Tibial nerve (tissue), 4 donors: ENCODE measurements around the gene CDC42BPB. TPM values are rescaled to one million over a fixed set of nuclear protein-coding genes. Genes with fewer than 3 reads are reported as not detected.

Source experiments
- DNase-seq, 2 donors: peaks; one replicate each; pipeline ENCODE4 v3.0.0-alpha.2; 2019; ENCODE audit warnings: low spot score in 2 of 2
- H3K27ac ChIP-seq, 4 donors: fragments of 200-600 bp; sonication (generic) in 3 of 4; one replicate each; pipeline ENCODE4 v1.5.1; 2017 to 2019; ENCODE audit warnings: mild to moderate bottlenecking in 1 of 4
- H3K27me3 ChIP-seq, 2 donors: fragments of 200-600 bp; sonication (generic) in 1 of 2; one replicate each; pipeline versions ENCODE4 v1.5.1 to v1.6.0; 2017 to 2019
- H3K36me3 ChIP-seq, 3 donors: fragments of 200-600 bp; sonication (generic); one replicate each; pipeline ENCODE4 v1.5.1; 2018 to 2019
- H3K4me1 ChIP-seq, 4 donors: fragments of 200-600 bp; sonication (generic) in 3 of 4; one replicate each; pipeline ENCODE4 v1.5.1; 2017 to 2019
- H3K4me3 ChIP-seq, 4 donors: fragments of 200-600 bp; sonication (generic) in 3 of 4; one replicate each; pipeline ENCODE4 v1.5.1; 2017 to 2019; ENCODE audit warnings: mild to moderate bottlenecking in 1 of 4, moderate library complexity in 1 of 4
- H3K9me3 ChIP-seq, 4 donors: fragments of 200-600 bp; sonication (generic) in 3 of 4; one replicate each; pipeline ENCODE4 v1.5.1; 2017 to 2019
- EP300 ChIP-seq, 2 donors: sonication (generic); formaldehyde crosslinking; IDR thresholded peaks; one replicate each; pipeline ENCODE4 v1.6.1; 2017; ENCODE audit warnings: antibody characterized with exemption in 2 of 2, mild to moderate bottlenecking in 1 of 2
- POLR2A ChIP-seq, 2 donors: fragments of 450-650 bp; IDR thresholded peaks; one replicate each; pipeline ENCODE4 v1.6.1; 2017; ENCODE audit warnings: antibody characterized with exemption in 2 of 2, mild to moderate bottlenecking in 2 of 2, moderate library complexity in 2 of 2
- WGBS, 2 donors: methylation state at CpG; one replicate each; pipeline ENCODE4 v1.1.5; 2018; 5-methylcytosine and 5-hydroxymethylcytosine counted together
- total RNA-seq, 4 donors: library from RNA; depleted of rRNA; stranded (reverse); fragments of >200 nt; gene quantifications; one replicate each; pipeline ENCODE4 v1.1.0, GENCODE V29; 2016
- TF ChIP-seq, protein P1 (sequence below), 5 experiments: fragments of 200-600 bp in 3 of 5; fragments of 450-650 bp in 2 of 5; sonication (generic) in 3 of 5; IDR thresholded peaks; one replicate each; pipeline ENCODE4 v1.5.1; 2016 to 2019; ENCODE audit warnings: antibody characterized with exemption in 5 of 5, mild to moderate bottlenecking in 3 of 5, moderate library complexity in 2 of 5

Gene CDC42BPB
- total RNA-seq, 4 donors from 2014 or later = 115 to 172 (median 134) TPM

DNA sequence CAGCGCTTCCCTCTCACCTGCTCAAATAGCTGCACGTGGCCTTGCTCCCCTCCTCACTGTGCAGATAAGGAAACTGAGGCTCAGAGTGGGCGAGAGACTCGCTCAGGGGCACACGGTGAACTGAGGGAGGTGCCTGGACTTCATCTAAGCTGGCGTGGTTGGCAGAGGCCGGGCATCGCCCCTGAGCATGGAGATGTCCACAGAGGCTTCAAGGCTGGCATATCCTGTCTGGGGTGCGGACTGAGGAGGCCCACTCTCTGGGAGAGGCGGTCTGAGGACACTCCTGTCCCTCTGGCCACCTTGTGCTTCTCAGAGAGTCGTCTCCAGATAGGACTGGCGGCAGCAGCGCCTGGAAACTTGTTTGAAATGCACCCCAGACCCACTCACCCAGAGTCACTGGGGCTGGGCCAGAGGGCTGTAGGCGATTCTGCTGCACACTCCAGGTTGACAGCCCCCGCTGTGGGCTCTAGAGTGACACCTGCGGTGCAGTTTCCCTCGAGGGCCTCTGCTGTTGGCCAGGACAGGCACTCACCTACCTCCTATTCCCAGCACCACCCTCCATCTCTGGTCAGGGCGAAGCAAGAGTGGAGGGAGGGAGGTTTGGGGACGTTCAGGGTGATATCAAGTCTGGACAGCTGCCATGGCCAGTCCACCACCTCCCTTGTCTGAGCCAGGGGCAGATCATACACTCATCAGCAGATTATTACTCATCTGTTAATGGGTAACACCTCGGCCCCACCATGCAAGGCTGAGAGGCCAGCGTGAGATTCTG is 15.4 kb upstream of the CDC42BPB start:
- TF ChIP-seq, protein P1, sequence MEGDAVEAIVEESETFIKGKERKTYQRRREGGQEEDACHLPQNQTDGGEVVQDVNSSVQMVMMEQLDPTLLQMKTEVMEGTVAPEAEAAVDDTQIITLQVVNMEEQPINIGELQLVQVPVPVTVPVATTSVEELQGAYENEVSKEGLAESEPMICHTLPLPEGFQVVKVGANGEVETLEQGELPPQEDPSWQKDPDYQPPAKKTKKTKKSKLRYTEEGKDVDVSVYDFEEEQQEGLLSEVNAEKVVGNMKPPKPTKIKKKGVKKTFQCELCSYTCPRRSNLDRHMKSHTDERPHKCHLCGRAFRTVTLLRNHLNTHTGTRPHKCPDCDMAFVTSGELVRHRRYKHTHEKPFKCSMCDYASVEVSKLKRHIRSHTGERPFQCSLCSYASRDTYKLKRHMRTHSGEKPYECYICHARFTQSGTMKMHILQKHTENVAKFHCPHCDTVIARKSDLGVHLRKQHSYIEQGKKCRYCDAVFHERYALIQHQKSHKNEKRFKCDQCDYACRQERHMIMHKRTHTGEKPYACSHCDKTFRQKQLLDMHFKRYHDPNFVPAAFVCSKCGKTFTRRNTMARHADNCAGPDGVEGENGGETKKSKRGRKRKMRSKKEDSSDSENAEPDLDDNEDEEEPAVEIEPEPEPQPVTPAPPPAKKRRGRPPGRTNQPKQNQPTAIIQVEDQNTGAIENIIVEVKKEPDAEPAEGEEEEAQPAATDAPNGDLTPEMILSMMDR (IDR thresholded peaks at IDR 0.05) = no peak
- TF ChIP-seq EP300 (IDR thresholded peaks at IDR 0.05) (no peak), POLR2A (IDR thresholded peaks at IDR 0.05) (no peak)
- Histone ChIP-seq H3K27ac (no peak overlapping the region), H3K27me3 (no peaks in the 10 kb centered on the region), H3K36me3 (no peaks in the 10 kb centered on the region), H3K4me1 (peaks cover 0 to 57% (median 23%) of the 10 kb centered on the region in 4 donors), H3K4me3 (no peak overlapping the region), H3K9me3 (no peaks in the 10 kb centered on the region)
- 76 to 79% methylated on average over 19 to 21 of the region's 21 CpGs for WGBS, 2 donors
- no peak for DNase-seq

DNA sequence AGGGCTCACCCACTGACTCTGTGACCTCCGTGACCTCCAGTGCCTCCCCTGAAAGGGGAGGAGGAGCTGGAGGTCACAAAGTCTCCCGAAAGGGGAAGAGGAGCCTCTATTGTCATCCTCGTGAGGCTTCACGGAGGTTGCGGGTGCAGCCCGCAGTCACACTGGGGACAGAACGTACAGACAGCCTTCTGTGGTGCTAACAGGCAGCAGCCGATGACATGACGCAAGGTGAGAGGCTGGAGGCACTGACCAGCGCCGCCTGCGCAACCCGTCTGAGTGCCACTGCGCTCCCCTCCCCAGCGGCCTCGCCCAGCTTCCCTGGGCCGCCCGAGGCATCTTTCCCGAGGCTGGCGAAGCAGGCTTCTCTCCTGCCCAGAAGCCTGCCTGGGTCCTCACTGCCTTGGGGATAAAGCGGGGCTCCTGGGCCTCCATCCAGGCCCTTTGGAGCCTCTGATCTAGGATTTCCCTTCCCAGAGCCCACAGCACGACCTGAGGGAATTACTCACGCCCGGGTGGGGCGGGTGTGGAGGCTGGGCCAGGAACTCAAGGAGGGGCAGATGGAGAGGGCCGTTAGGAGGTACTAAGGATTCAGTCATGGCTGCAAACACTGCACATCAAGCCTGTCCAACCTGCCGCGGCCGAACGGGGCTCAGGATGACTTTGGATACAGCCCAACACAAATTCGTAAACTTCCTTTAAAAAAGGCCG is 14.3 kb upstream of the CDC42BPB start:
- H3K36me3 ChIP-seq = no peaks in the 10 kb centered on the region
- no peaks in the 10 kb centered on the region for H3K27me3 ChIP-seq
- DNase-seq = no peak
- H3K27ac ChIP-seq = peak overlapping the region in 1 of 4 donors; percentile 54
- H3K4me1 ChIP-seq = peaks cover 0 to 68% (median 23%) of the 10 kb centered on the region in 4 donors
- no peak for TF ChIP-seq EP300 (IDR thresholded peaks at IDR 0.05)
- TF ChIP-seq, protein P1 (IDR thresholded peaks at IDR 0.05) = no peak
- TF ChIP-seq POLR2A (IDR thresholded peaks at IDR 0.05) = no peak
- no peaks in the 10 kb centered on the region for H3K9me3 ChIP-seq
- WGBS, 2 donors = 63 to 73% methylated on average over 25 to 30 of the region's 32 CpGs
- no peak overlapping the region for H3K4me3 ChIP-seq

DNA sequence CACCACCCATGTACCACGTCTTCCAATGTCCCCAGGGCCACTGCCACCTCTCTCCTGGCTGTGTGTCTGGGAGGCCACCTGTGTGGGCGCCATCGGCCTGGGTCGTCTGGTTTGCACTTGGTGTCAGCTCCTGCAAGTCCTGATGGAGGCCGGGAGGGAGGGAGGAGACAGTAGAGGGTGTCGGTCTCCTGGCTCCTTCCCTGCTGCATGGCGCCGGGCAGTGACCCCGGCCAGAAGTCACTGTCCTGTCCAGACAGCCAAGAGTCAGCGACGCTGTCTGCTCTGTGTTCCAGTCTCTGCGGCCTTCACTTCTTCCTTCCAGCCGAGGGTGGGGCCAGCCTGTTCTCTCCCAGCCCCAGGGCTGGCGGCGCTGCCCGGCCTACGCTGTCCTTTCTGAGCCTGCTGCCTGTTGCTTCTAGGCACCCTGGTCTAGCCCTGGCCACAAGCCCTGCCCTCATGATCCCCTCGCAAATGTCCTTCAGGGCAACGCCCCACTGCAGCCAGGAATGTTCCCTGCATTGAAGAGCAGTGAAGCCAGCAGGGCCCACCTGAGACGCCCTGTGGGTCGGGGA is 13.7 kb upstream of the CDC42BPB start:
- Histone ChIP-seq H3K27ac (peak overlapping the region in 1 of 4 donors; percentile 54), H3K27me3 (no peaks in the 10 kb centered on the region), H3K36me3 (no peaks in the 10 kb centered on the region), H3K9me3 (no peaks in the 10 kb centered on the region), H3K4me3 (no peak overlapping the region), H3K4me1 (peaks cover 0 to 71% (median 22%) of the 10 kb centered on the region in 4 donors)
- 73 to 74% methylated on average over 13 to 14 of the region's 21 CpGs for WGBS, 2 donors
- TF ChIP-seq, protein P1 (IDR thresholded peaks at IDR 0.05) = no peak
- TF ChIP-seq EP300 (IDR thresholded peaks at IDR 0.05) = no peak
- TF ChIP-seq POLR2A (IDR thresholded peaks at IDR 0.05) = no peak
- DNase-seq = no peak

DNA sequence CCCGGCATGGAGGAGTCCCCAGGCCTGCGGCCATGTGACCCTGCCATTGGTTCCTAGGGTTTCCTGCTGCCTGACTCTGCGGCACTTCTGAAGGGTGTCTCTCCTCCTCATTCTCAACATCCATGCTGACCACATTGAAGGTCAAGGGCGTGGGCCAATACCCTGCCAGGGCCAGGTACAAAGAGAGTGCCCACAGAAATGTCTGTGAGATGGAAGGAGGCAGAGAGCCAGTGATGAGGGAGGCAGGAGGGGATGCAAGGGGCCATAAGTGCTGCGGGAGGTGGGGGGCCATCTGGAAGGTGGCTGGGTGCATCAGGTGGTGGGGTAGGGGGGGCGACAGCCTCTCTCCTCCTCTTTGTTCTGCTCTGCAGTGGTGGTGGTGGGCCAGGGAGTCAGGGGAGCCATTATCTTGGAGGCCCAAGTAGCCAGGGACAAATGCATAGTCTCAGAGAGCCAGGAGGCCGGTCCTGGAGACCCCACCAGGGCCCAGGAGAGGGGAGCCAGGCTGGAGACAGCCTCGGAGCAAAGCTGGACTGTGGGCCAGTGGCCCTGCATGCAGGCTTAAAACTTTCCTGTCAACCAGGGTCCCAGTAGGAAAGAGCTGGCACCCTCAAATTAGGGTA is 13.0 kb upstream of the CDC42BPB start:
- DNase-seq = no peak
- Histone ChIP-seq H3K9me3 (no peaks in the 10 kb centered on the region), H3K27me3 (no peaks in the 10 kb centered on the region), H3K4me3 (no peak overlapping the region), H3K36me3 (no peaks in the 10 kb centered on the region), H3K27ac (no peak overlapping the region), H3K4me1 (peaks cover 0 to 66% (median 15%) of the 10 kb centered on the region in 4 donors)
- TF ChIP-seq, protein P1 (IDR thresholded peaks at IDR 0.05) = no peak
- TF ChIP-seq EP300 (IDR thresholded peaks at IDR 0.05) (no peak), POLR2A (IDR thresholded peaks at IDR 0.05) (no peak)
- WGBS, 2 donors = 78 to 83% methylated on average over 5 to 7 of the region's 8 CpGs
